Fibroblast of skin of left biceps (primary cell): ENCODE results near the gene KIR3DL3.
"Not testable (repeated sequence)": the region's sequence is repeated elsewhere in the genome, so short reads cannot be mapped to it uniquely, and the experiment has no call there.

Source experiments
- DNase-seq, 2 experiments: peaks; one replicate each; pipeline ENCODE4 v3.0.0-alpha.2; 2013; ENCODE audit warnings: low read depth in 2 of 2

The KIR3DL3 gene

GRCh38 chr19:54731191-54731590, 6.9 kb downstream of the KIR3DL3 start:
- no peak for DNase-seq

GRCh38 chr19:54738306-54738705, 14.1 kb downstream of the KIR3DL3 start, which contains the start of gene KIR2DL3:
Gene KIR2DL3 (plus strand): TSS chr19:54738513. CDS start chr19:54738546, 33 bp downstream.
- DNase-seq = not testable (repeated sequence)

GRCh38 chr19:54738715-54739114, 14.5 kb downstream of the KIR3DL3 start:
- DNase-seq = no peak

- DNase-seq = no peak
These were observed 15.6 kb downstream of the KIR3DL3 start for GRCh38 chr19:54739587-54740497.

GRCh38 chr19:54741950-54742349, 17.7 kb downstream of the KIR3DL3 start:
- DNase-seq = not testable (repeated sequence)

GRCh38 chr19:54744080-54744479, 19.8 kb downstream of the KIR3DL3 start:
- not testable (repeated sequence) for DNase-seq

GRCh38 chr19:54747614-54748322, 23.5 kb downstream of the KIR3DL3 start:
- not testable (repeated sequence) for DNase-seq

- not testable (repeated sequence) for DNase-seq
These were observed 26.0 kb downstream of the KIR3DL3 start for GRCh38 chr19:54750276-54750675.

GRCh38 chr19:54756204-54757110, 32.2 kb downstream of the KIR3DL3 start:
- not testable (repeated sequence) for DNase-seq

- DNase-seq = not testable (repeated sequence)
These were observed 34.3 kb downstream of the KIR3DL3 start for GRCh38 chr19:54758577-54758976.

- not testable (repeated sequence) for DNase-seq
These were observed 40.0 kb downstream of the KIR3DL3 start for GRCh38 chr19:54764219-54764618.

- not testable (repeated sequence) for DNase-seq
These were observed 42.2 kb downstream of the KIR3DL3 start for GRCh38 chr19:54766464-54766863.

GRCh38 chr19:54769646-54770045, 45.4 kb downstream of the KIR3DL3 start, which contains the start of gene KIR2DL1:
Gene KIR2DL1 (plus strand): TSS chr19:54769793. CDS start chr19:54769851, 58 bp downstream.
- DNase-seq = not testable (repeated sequence)

GRCh38 chr19:54770511-54770910, 46.3 kb downstream of the KIR3DL3 start:
- DNase-seq = not testable (repeated sequence)

GRCh38 chr19:54771018-54771960, 47.0 kb downstream of the KIR3DL3 start:
- not testable (repeated sequence) for DNase-seq

GRCh38 chr19:54772666-54773065, 48.4 kb downstream of the KIR3DL3 start:
- DNase-seq = not testable (repeated sequence)

GRCh38 chr19:54775095-54775815, 51.0 kb downstream of the KIR3DL3 start:
- not testable (repeated sequence) for DNase-seq

GRCh38 chr19:54775830-54776229, 51.6 kb downstream of the KIR3DL3 start:
- DNase-seq = not testable (repeated sequence)

GRCh38 chr19:54777851-54778250, 53.6 kb downstream of the KIR3DL3 start:
- DNase-seq = not testable (repeated sequence)
